ENCODE data around the gene CFAP221.

GRCh38 chr2:119668546-119668945 is 124.3 kb downstream of the CFAP221 start:
- TF ChIP-seq FOXM1 (IDR thresholded peaks at IDR 0.05; ENCODE audit: borderline replicate concordance) (no peak), HDGF (IDR thresholded peaks at IDR 0.05; ENCODE audit: borderline replicate concordance) (no peak), TARDBP (IDR thresholded peaks at IDR 0.05) (no peak), ELF4 (IDR thresholded peaks at IDR 0.05) (no peak), ZNF384 (IDR thresholded peaks at IDR 0.05) (no peak), NFRKB (IDR thresholded peaks at IDR 0.05) (no peak), LEF1 (IDR thresholded peaks at IDR 0.05; ENCODE audit: borderline replicate concordance) (no peak), ARNT (IDR thresholded peaks at IDR 0.05) (no peak), SP1 (IDR thresholded peaks at IDR 0.05) (no peak), FOXA1 (IDR thresholded peaks at IDR 0.05) (no peak), BHLHE40 (IDR thresholded peaks at IDR 0.05; ENCODE audit: borderline replicate concordance) (no peak), SUZ12 (IDR thresholded peaks at IDR 0.05) (no peak), L3MBTL2 (conservative IDR thresholded peaks at IDR 0.05) (no peak), FOXK2 (IDR thresholded peaks at IDR 0.05) (no peak)

Data from HEK293T (cell line).